GM12874 (cell line): ENCODE measurements around the gene BAZ1B.

ENCODE experiments used
- CTCF ChIP-seq: IDR thresholded peaks from 2 replicates; pipeline ENCODE4 v1.5.1; 2011; ENCODE audit warnings: low read depth, mild to moderate bottlenecking, control low read depth, low read length, moderate library complexity; ENCODE audit not compliant: insufficient read depth

The BAZ1B gene

GRCh38 chr7:73518470-73518869 is 3.6 kb downstream of the BAZ1B start:
- TF ChIP-seq CTCF, result no peak

- no peak for TF ChIP-seq CTCF
These were observed 4.7 kb downstream of the BAZ1B start for GRCh38 chr7:73517241-73517995.

GRCh38 chr7:73515178-73515577 is 6.9 kb downstream of the BAZ1B start:
- TF ChIP-seq CTCF, result no peak

GRCh38 chr7:73512018-73512780 is 9.9 kb downstream of the BAZ1B start:
- TF ChIP-seq CTCF, result no peak

GRCh38 chr7:73509463-73509862 is 12.6 kb downstream of the BAZ1B start:
- TF ChIP-seq CTCF, result no peak

- no peak for TF ChIP-seq CTCF
These were observed 14.5 kb downstream of the BAZ1B start for GRCh38 chr7:73507556-73507955.

GRCh38 chr7:73504920-73505319 is 17.2 kb downstream of the BAZ1B start:
- TF ChIP-seq CTCF, result no peak
